Measurements from ENCODE around the gene LAMA5. TPM values are rescaled to one million over a fixed set of nuclear protein-coding genes. Genes with fewer than 3 reads are reported as not detected.
A peak's percentile ranks its signal among the peaks of the same experiment; 100 is the strongest.

The LAMA5 gene
- total RNA-seq, 4 donors from 2014 or later = 95.2 to 230 (median 139) TPM

DNA sequence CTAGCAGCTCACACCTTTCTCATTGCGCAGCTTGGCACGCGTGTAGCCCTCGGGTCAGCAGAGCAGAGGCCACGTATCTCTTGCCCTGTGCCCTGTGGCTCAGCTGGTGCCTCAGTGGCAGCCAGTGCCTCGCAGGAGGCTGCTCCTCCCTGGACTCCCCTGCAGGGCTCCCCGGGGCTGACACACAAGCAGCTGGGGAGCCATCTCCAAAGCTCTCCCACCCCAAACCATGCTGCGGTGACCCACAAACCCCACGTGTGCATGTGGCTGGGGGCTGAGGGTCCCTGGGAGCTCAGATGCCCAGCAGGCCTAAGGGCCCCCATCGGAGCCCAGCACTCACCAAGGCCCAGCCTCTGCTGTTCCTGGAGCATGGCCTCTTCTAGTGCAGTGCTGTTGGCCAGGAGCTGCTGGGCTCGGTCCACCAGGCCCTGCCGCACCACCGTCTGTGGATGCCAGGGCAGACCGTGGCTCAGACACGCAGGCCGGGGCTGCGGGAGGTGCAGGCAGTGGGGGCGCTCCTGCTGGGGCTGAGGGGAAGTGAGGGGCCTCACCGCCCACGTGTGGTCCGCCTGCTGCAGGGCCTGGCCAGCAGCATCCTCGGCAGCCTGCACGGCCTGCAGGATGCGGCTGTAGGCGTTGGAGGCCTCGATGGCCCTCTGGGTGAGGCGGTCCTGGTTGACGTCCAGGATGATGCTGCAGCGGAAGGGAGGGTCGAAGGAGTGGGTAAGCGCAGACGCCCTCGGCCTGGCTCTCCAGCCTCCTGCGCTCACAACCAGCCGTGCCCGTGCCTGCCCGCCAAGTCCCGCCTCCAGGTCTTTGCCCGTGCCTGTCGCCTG lies 50.6 kb downstream of the LAMA5 start:
- TF ChIP-seq EP300 (IDR thresholded peaks at IDR 0.05) (no peak), POLR2A (IDR thresholded peaks at IDR 0.05) (no peak)
- TF ChIP-seq, protein P1, sequence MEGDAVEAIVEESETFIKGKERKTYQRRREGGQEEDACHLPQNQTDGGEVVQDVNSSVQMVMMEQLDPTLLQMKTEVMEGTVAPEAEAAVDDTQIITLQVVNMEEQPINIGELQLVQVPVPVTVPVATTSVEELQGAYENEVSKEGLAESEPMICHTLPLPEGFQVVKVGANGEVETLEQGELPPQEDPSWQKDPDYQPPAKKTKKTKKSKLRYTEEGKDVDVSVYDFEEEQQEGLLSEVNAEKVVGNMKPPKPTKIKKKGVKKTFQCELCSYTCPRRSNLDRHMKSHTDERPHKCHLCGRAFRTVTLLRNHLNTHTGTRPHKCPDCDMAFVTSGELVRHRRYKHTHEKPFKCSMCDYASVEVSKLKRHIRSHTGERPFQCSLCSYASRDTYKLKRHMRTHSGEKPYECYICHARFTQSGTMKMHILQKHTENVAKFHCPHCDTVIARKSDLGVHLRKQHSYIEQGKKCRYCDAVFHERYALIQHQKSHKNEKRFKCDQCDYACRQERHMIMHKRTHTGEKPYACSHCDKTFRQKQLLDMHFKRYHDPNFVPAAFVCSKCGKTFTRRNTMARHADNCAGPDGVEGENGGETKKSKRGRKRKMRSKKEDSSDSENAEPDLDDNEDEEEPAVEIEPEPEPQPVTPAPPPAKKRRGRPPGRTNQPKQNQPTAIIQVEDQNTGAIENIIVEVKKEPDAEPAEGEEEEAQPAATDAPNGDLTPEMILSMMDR (IDR thresholded peaks at IDR 0.05) = no peak
- DNase-seq (ENCODE audit: low spot score in 2 of 2) = no peak
- no peaks in the 10 kb centered on the region for H3K27me3 ChIP-seq
- 83 to 85% methylated on average over 28 to 34 of the region's 40 CpGs for WGBS, 2 donors
- H3K4me1 ChIP-seq = no peaks in the 10 kb centered on the region
- H3K36me3 ChIP-seq = peaks cover 0 to 84% (median 0%) of the 10 kb centered on the region in 3 donors
- no peak overlapping the region for H3K4me3 ChIP-seq
- H3K9me3 ChIP-seq = no peaks in the 10 kb centered on the region
- peak overlapping the region in 1 of 4 donors; percentile 25 for H3K27ac ChIP-seq

DNA sequence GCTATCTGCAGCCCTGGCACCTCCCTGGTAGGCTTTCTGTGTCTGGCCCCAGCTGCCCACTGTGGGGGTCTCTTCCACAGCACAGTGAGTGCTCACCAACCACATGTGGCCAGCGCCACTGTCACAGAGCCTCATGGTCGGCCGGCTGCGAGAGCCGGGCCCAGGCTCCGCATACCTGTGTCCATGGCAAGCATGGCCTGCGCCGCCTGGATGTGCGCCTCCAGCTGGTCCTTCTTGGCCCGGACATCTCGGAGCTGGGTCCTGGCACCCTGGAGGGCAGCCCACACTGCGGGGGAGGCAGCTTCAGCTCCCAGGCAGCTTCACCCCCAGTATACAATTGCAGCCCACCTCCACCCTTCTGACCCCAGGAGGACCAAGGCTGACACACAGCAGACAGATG lies 51.3 kb downstream of the LAMA5 start:
- Histone ChIP-seq H3K27me3 (no peaks in the 10 kb centered on the region), H3K9me3 (no peaks in the 10 kb centered on the region), H3K27ac (no peak overlapping the region), H3K36me3 (peaks cover 0 to 89% (median 0%) of the 10 kb centered on the region in 3 donors), H3K4me1 (no peaks in the 10 kb centered on the region), H3K4me3 (no peak overlapping the region)
- TF ChIP-seq POLR2A (IDR thresholded peaks at IDR 0.05) (no peak), EP300 (IDR thresholded peaks at IDR 0.05) (no peak)
- TF ChIP-seq, protein P1 (IDR thresholded peaks at IDR 0.05) = no peak
- WGBS, 2 donors = 96 to 97% methylated on average over 9 to 12 of the region's 12 CpGs
- DNase-seq (ENCODE audit: low spot score in 2 of 2) = no peak

DNA sequence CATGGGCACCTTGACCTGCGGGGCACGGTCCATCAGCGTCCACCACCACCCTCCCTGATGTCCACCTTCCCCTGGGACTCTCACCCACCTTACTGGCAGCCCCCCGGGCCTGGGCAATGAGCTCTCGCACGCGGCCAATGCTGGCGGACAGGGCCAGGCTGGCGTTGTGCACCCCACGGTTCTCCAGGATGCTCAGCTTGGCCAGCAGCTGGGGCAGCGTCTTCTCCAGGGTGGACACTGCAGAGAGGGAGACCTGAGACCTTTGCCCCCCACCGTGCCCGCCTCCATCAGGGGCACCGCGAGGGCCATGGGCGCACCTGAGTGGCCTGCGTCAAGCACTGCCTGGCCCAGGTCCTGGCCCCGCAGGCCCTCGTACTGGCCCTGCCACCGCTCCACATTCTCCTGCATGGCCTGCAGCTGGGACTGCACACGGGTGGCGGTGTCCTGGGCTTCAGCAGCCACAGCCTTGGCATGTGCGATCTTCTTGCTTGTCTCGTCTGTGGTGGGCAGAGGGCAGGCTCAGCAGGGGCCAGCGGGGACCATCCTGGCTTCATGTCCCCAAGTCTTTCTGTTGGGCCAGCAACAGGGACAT lies 52.3 kb downstream of the LAMA5 start:
- WGBS, 2 donors = 93 to 96% methylated on average over 15 to 22 of the region's 25 CpGs
- no peak overlapping the region for H3K4me3 ChIP-seq
- no peak for DNase-seq (ENCODE audit: low spot score in 2 of 2)
- no peaks in the 10 kb centered on the region for H3K4me1 ChIP-seq
- H3K27me3 ChIP-seq = no peaks in the 10 kb centered on the region
- TF ChIP-seq EP300 (IDR thresholded peaks at IDR 0.05) (no peak), POLR2A (IDR thresholded peaks at IDR 0.05) (no peak)
- TF ChIP-seq, protein P1 (IDR thresholded peaks at IDR 0.05) = no peak
- H3K36me3 ChIP-seq = peaks cover 0 to 93% (median 0%) of the 10 kb centered on the region in 3 donors
- no peaks in the 10 kb centered on the region for H3K9me3 ChIP-seq
- H3K27ac ChIP-seq = no peak overlapping the region

DNA sequence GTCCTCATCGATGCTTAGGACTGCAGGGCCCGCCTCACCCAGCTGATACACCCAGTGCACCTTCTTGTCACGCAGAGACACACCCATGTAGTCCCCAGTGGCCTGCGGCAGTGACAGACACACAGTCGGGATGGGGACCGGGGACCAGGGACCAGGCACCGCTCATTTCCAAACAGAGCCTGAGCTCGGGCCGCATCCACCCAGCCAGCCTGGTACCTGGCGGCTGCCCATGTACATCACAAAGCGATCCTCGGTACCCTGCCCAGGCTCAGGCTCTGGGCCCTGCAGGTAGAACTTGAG lies 52.8 kb downstream of the LAMA5 start:
- TF ChIP-seq POLR2A (IDR thresholded peaks at IDR 0.05) (no peak), EP300 (IDR thresholded peaks at IDR 0.05) (no peak)
- TF ChIP-seq, protein P1 (IDR thresholded peaks at IDR 0.05) = no peak
- peaks cover 0 to 94% (median 0%) of the 10 kb centered on the region in 3 donors for H3K36me3 ChIP-seq
- H3K4me3 ChIP-seq = no peak overlapping the region
- H3K9me3 ChIP-seq = no peaks in the 10 kb centered on the region
- no peaks in the 10 kb centered on the region for H3K4me1 ChIP-seq
- H3K27me3 ChIP-seq = no peaks in the 10 kb centered on the region
- WGBS, 2 donors = 93% methylated on average over 12 of the region's 12 CpGs
- no peak overlapping the region for H3K27ac ChIP-seq
- DNase-seq (ENCODE audit: low spot score in 2 of 2) = no peak
